Retinal pigment epithelial cell (primary cell): ENCODE data around the gene MLLT3.

Experiments
- DNase-seq: peaks from one replicate; pipeline ENCODE4 v3.0.0-alpha.2; 2010; ENCODE audit warnings: low read depth
- H3K4me3 ChIP-seq: 2 replicates; pipeline ENCODE4 v1.5.1; 2011; ENCODE audit warnings: mild to moderate bottlenecking, low read length, control low read depth, moderate library complexity
- TF ChIP-seq, protein P1 (sequence below): conservative IDR thresholded peaks from 2 replicates; pipeline ENCODE4 v1.5.1; 2011; ENCODE audit warnings: low read depth, low read length, control low read depth, inconsistent platforms

Gene MLLT3

DNA sequence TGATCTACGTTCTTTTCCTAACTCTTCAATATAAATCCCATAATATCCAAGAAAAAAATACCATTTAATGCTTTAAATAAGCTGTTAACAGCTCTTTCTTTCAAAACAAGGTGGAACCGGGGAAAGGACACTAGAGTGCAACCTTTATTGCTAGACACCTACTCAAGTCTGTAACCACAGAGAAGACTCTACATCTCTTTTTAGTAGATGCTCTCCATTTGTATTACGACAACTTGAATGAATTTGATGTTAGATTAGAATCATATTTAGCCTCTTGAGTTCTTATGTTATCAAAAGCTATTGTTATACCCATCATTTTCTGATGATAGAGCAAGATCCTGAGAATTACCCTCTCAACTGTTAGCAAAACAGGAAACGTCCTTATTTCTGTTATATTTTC is 246.3 kb downstream of the MLLT3 start:
- DNase-seq: no peak
- TF ChIP-seq, protein P1, sequence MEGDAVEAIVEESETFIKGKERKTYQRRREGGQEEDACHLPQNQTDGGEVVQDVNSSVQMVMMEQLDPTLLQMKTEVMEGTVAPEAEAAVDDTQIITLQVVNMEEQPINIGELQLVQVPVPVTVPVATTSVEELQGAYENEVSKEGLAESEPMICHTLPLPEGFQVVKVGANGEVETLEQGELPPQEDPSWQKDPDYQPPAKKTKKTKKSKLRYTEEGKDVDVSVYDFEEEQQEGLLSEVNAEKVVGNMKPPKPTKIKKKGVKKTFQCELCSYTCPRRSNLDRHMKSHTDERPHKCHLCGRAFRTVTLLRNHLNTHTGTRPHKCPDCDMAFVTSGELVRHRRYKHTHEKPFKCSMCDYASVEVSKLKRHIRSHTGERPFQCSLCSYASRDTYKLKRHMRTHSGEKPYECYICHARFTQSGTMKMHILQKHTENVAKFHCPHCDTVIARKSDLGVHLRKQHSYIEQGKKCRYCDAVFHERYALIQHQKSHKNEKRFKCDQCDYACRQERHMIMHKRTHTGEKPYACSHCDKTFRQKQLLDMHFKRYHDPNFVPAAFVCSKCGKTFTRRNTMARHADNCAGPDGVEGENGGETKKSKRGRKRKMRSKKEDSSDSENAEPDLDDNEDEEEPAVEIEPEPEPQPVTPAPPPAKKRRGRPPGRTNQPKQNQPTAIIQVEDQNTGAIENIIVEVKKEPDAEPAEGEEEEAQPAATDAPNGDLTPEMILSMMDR: no peak
- no peak overlapping the region for H3K4me3 ChIP-seq

DNA sequence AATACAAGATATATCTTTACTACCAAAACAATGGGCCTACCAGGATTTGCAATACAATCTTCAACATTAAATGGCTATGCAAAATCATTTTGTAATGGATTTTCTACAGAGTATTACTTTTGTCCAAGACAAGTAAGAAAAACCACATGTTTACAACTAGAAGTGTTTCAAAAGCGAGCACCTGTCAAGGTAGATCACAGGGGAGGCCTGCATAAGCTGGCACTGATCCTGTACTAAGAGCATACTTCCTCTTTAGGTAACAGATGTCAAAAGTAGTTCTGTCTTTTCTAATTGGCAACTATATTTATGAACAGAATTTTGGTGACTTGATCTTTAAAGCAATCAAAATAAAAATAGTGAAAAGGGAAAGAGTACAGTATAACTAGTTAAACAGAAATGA is 249.0 kb downstream of the MLLT3 start:
- no peak overlapping the region for H3K4me3 ChIP-seq
- no peak for DNase-seq
- TF ChIP-seq, protein P1: no peak

DNA sequence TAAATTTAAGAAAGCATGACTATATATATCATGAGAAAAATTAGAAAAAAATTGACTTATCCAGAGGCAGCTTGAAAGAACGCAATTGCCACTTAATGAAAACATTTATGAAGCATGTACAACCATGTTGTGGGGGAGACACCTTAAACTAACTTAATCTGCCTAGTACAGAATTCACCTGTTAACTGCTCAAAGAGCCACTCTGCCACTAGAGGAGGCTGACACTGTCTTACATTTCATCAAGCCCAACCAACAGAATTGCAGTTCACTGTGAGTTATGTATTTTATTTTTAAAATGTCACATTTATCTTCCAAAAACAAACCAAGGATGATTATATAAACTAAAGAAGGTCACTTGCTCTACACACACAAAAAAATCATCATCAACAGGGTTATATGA is 252.9 kb downstream of the MLLT3 start:
- no peak for DNase-seq
- TF ChIP-seq, protein P1: peak; percentile 13

DNA sequence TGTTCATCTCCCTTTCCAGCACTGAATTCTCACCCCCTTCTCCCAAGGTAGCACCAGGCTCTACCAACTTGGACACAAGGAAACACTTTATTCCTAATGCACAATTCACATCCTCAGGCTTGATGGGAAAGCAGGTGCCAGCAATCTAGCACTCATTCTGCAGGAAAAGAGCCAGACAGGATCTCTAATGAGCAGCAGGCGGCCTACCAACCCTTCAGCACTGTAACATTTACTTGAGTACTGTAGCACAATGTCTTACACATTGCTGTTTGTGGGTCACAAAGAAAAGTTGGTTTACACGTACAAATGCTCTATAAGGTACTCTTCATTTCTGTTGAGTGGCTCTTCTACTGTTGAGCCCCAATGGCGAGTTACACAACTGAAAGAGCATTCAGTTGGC is 254.4 kb downstream of the MLLT3 start:
- no peak for DNase-seq
- no peak overlapping the region for H3K4me3 ChIP-seq
- TF ChIP-seq, protein P1: no peak

More for the DNA sequence above, 252.9 kb downstream of the MLLT3 start:
- no peak overlapping the region for H3K4me3 ChIP-seq

DNA sequence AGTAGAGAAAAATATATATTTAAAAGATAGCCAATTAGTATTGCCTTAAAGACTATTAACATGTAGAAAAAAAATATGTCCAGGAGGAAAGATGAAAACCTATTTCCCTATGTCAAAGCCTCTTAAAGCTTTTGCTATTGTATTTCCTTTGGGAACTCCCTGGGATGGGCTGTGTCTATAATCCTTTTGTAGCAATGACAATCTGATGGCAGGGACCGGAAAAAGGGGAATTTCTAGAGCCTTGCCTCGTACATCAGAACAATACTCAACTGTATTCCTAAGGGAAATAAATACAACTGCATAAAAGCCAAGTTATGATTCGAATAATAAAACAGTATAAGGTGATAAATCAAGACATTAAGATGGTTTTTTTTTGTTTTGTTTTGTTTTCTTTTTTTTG is 257.3 kb downstream of the MLLT3 start:
- TF ChIP-seq, protein P1: no peak
- H3K4me3 ChIP-seq: no peak overlapping the region
- DNase-seq: no peak

DNA sequence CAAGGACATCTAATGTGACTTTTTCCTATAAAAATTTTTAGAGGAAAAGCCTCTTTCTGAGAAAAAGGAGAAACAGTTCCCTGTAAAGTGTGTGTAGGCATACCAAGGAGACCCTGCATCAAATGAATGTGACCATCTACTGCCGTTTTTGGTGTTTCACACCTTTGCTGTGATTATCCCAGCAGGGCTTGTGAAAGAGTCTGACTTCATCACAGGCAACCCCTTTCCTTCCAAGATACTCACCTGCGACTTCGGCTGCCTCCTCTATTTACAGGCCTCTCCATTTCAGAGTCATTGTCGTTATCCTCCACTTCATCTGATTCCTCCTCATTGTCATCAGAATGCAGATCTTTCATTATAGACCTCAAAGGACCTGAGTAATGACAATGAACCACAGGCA is 259.1 kb downstream of the MLLT3 start:
- no peak overlapping the region for H3K4me3 ChIP-seq
- TF ChIP-seq, protein P1: no peak
- no peak for DNase-seq

DNA sequence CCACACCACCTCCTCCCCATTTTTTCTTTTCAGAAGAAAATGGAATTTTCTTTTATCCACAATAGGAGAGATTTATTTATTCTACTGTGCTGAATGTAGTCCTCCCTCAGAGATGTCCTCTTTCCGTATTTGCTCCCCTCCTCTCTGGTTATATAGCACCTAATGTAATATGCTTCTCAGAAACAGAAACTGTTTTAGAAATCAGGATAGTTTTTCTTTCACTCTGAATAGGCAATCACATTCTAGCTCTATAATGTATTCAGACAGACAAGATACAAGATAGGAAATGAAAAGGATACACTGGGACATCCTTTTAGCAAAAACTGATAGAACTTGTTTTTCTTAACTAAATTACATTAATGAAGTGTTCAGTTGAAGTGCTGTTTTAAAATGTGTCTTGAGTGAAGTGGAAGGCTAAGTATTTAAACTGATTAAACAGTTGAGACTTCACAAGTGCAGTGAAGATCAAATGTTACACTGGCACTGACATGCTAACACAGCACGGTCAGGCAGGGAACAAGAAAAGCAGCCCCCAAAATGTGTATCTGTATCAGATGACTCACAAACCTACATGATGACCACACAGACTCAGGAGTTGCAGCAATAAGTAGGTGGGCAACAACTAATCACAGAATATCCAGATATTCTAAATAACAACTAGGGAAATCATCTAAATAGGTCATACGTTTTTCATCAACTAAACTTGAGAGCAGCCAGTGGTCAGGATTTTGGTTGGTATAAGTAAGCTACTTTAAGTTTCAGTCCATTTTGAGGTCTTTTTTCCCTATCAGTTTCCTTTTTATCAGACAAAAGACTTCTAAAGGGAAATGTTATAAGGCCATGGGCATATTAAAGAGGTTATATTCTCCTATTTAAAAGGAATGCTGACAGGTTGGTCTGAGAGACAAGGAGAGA is 260.4 kb downstream of the MLLT3 start:
- no peak overlapping the region for H3K4me3 ChIP-seq
- TF ChIP-seq, protein P1: no peak
- no peak for DNase-seq
